ENCODE measurements around the gene SLC16A1.

Gene SLC16A1

GRCh38 chr1:112909847-112910246, 46.1 kb downstream of the SLC16A1 start:
- no peak overlapping the region for H3K4me3 ChIP-seq (replicated peaks; ENCODE audit: low read depth, low read length)
- TF ChIP-seq CTCF (IDR thresholded peaks at IDR 0.05; ENCODE audit: low read length, missing control alignments): no peak
- no peak for DNase-seq (ENCODE audit: low read depth)

- H3K4me3 ChIP-seq (replicated peaks; ENCODE audit: low read depth, low read length): no peak overlapping the region
- DNase-seq (ENCODE audit: low read depth): no peak
- TF ChIP-seq CTCF (IDR thresholded peaks at IDR 0.05; ENCODE audit: low read length, missing control alignments): no peak
Measured at GRCh38 chr1:112906150-112906698, 49.8 kb downstream of the SLC16A1 start.

- TF ChIP-seq CTCF (IDR thresholded peaks at IDR 0.05; ENCODE audit: low read length, missing control alignments): no peak
- DNase-seq (ENCODE audit: low read depth): peak; percentile 53
- H3K4me3 ChIP-seq (replicated peaks; ENCODE audit: low read depth, low read length): no peak overlapping the region
Measured at GRCh38 chr1:112905395-112906149, 50.4 kb downstream of the SLC16A1 start.

GRCh38 chr1:112904831-112905261, 51.1 kb downstream of the SLC16A1 start:
- no peak for DNase-seq (ENCODE audit: low read depth)
- H3K4me3 ChIP-seq (replicated peaks; ENCODE audit: low read depth, low read length): no peak overlapping the region
- no peak for TF ChIP-seq CTCF (IDR thresholded peaks at IDR 0.05; ENCODE audit: low read length, missing control alignments)

- peak; percentile 69 for DNase-seq (ENCODE audit: low read depth)
- H3K4me3 ChIP-seq (replicated peaks; ENCODE audit: low read depth, low read length): no peak overlapping the region
- no peak for TF ChIP-seq CTCF (IDR thresholded peaks at IDR 0.05; ENCODE audit: low read length, missing control alignments)
Measured at GRCh38 chr1:112904071-112904830, 51.7 kb downstream of the SLC16A1 start.

GRCh38 chr1:112902221-112902620, 53.8 kb downstream of the SLC16A1 start:
- no peak overlapping the region for H3K4me3 ChIP-seq (replicated peaks; ENCODE audit: low read depth, low read length)
- no peak for DNase-seq (ENCODE audit: low read depth)
- TF ChIP-seq CTCF (IDR thresholded peaks at IDR 0.05; ENCODE audit: low read length, missing control alignments): no peak
